HS-5 (cell line): ENCODE results near the gene LYRM2.

Source experiments
- DNase-seq: peaks from one replicate; pipeline ENCODE4 v3.0.0-alpha.2; 2012; ENCODE audit warnings: low read depth

The LYRM2 gene

DNA sequence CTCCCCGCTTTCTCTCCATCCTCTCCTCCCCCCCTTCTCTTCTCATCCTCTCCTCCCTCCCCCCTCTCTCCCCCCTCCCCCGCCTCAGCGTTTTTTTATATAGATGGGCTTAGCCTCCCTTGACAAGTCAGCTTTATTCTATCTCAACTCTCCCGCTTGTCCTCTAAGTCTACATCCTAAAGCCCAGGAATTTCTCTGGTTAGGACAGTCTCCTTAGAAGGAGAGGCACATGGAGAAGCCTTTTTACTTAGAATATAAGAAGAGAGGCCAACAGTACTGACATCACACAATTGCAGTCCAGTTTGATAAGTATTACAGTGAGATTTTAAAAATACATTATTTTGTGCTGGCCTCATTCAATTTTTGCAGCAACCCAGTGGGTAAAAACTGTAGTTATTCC lies 83.5 kb downstream of the LYRM2 start:
- no peak for DNase-seq

- DNase-seq, result no peak
Observed at GRCh38 chr6:89554106-89554505, 84.4 kb downstream of the LYRM2 start.

GRCh38 chr6:89553431-89553830 lies 85.1 kb downstream of the LYRM2 start:
- no peak for DNase-seq

GRCh38 chr6:89547281-89547680 lies 91.3 kb downstream of the LYRM2 start:
- DNase-seq, result no peak

DNA sequence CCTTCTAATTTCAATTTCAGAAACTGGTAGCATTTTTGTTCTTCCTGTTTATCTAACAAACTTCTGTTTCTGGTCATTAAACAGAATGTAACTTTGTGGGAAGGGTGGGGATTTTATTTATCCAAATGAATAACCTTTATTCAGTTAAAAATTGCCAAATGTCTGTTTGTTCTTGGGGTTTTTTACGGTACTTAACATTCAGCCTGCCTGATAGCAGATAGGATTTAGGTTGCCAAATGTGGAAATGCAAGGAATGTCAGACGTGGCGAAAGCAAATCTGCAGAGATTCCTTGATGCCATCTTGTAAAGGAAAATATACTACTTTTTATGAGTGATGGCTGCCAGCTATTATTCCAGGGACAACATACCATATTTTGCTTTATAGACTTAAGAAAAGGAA lies 95.7 kb downstream of the LYRM2 start:
- no peak for DNase-seq

DNA sequence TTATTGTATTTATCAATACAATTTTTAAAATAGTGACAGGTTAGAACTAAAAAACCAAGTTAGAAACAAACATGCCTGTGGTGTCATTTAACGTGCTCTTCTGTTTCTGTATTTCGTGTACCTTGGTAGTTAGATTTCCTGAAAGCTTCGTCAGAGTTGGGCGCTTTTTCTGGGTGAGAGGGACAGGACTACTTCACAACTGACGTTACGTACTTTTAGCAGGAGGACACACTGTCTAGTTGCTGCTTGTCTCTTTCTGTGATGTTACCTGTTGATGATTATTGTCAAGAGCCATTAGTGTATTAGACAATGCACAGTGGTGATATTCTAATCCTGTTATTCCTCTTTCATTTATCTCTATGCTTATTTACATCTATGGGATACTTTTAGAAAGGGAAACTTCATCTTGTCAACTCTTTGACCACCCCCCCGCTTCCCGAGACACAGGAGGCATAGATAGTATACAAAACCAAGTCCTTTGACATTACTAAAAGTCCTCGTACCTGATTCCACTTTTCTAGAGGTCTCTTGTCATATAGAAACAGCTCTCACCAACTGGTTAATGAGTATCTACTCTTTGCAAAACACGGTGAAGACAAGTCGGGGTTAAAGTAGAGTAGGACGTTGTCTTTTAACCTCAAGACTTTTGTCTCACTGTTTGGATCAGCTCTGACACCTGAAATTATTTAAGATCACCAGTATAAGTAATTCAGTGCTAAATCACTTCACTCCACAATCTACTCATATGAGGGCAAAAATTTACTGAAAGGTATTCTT lies 96.3 kb downstream of the LYRM2 start:
- DNase-seq, result no peak

GRCh38 chr6:89539779-89540178 lies 98.8 kb downstream of the LYRM2 start:
- no peak for DNase-seq

GRCh38 chr6:89536231-89536630 lies 102.3 kb downstream of the LYRM2 start:
- DNase-seq, result no peak

DNA sequence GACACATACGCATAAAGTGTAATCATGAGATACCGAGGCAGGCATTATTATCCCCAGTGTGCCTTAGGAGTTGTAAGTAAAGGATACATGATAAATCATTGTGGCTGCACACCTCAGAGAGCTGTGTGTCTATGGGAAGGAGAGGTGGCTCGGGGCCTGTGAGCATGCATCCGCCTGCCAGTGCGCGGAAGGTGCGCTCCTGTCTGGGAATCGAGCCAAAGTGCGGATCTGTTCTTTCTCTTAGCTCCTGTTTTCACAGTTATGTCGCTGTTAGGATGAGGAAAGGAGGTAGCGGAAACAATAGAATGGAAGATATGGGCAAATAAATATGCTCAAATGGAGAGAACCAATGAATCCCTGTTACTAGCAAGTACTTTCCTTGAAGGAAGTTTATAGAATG lies 107.6 kb downstream of the LYRM2 start:
- no peak for DNase-seq

GRCh38 chr6:89528866-89529265 lies 109.7 kb downstream of the LYRM2 start:
- no peak for DNase-seq

DNA sequence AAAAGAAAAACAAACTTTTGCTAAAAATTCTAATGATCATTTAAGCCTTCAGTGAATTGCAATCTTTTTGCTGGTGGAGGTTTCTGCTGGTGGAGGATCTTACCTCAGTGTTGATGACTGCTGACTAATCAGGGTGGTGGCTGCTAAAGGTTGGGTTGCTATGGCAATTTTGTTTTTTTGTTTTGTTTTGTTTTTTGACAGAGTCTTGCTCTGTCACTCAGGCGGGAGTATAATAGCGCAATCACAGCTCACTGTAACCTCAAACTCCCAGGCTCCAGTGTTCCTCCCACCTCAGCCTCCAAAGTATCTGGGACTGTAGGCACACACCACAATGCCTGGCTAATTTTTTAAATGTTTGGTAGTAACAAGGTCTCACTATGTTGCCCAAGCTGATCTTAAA lies 110.9 kb downstream of the LYRM2 start:
- DNase-seq, result no peak

DNA sequence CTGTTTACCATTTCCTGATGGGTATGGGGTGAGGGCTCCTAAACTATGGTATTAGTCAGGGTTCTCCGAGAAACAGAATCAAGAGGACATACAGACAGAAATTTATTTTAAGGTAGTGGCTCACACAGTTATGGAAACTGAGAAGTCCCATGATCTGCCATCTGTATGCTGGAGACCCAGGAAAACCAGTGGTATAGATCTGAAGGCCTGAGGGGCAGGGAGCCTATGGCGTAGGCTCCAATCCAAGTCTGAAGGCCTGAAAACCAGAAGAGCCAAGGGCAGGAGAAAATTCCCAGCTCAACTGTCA lies 112.0 kb downstream of the LYRM2 start:
- DNase-seq, result no peak

DNA sequence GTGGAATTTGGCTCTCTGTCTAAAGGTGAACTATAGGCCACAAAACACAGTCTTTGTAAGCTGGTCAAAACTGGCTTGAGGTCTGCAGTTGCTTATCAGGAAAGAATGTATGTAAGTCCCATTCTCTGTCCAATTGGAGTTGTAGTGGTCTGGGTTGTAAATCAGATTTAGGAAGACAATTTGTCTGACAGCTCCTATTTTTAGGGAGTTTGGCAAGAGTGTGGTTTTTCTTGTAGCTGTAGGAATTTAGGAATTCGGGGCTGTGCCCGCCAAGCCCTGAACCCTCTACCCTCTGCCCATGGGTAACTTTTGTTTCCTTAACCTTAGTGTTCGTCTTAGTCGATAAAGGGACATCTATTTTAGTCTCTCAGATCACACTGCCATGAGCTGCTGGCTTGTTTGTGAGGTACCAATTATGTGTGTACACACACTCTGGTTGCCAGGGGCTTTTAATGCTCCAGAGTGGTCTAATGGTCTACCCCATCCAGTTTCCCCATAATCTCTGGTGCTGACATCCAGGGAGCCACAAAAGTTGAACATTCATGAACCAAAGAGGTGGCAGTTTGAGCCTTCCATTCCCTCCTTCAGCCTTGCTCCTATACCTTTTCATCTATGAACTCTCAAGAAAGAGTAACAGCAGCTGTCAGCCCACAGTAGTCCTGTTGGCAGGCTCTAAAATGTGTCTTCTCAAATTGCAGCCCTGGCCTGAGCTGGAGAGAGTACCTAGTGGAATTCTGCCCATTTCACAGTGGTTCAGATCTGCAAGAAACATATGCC lies 112.6 kb downstream of the LYRM2 start:
- no peak for DNase-seq

DNA sequence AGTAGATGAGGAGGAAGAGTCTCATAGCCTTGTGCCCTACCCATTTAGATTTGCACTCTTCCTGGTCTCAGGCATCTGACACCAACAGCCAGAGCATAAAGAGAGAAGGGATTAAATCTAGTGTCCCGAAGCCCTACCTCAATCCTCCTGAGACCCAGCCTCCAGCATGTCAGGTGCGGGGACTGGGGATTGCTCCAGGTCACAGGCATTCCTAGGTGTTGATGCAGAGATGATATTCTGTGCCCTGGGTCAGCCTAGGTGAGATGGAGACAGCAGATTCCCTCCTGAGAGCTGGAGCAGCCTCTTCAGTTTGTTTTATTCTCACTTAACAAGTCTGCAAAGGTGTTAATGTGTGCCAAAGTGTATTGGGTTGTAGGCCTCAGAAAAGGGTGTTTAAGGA lies 115.8 kb downstream of the LYRM2 start:
- DNase-seq, result no peak

- no peak for DNase-seq
Observed at GRCh38 chr6:89520736-89521135, 117.8 kb downstream of the LYRM2 start.

DNA sequence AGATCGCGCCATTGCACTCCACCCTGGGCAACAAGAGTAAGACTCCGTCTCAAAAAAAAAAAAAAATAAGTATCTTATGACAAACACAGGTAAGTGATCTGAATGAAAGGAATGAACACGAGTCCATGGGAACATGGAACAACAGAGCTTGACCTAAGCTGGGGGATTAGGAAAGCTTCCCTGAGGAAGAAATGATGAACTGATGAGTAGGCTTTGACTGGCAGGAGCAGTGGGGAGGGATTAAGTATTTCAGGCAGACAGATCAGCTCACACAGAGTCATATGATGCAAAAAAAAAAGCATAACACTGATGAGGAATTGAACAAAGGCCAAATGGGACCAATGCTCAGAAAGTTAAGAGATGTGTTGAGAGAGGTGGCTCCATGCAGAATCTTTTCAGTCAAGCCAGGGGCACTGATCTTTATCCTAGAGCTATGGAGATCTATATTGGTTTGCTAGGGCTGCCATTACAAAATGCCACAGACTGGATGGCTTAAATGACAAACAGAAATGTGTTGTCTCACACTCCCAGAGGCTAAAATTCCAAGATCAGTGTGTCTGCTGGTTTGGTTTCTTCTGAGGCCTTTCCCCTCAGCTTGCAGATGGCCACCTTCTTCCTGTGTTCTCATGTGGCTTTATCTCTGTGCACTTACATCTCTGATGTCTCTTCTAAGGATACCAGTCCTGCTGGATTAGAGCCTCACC lies 120.0 kb downstream of the LYRM2 start:
- no peak for DNase-seq
